IMR-90 (cell line): ENCODE data around the gene CD151. TPM values are rescaled to one million over a fixed set of nuclear protein-coding genes. Genes with fewer than 3 reads are reported as not detected.

Source experiments
- ATAC-seq: fragments of 200-7000 bp; cut with Tn5 transposase; 2 replicates; pipeline ENCODE4 v1.9.1; 2020; ENCODE audit warnings: low read depth, mild to moderate bottlenecking, moderate library complexity
- BruUV-seq: library from RNA; stranded (reverse); fragments of 400-500 nt; replicated peaks from 2 replicates; lab custom pipeline; 2021; lab: Mats Ljungman, UMichigan
- CTCF ChIA-PET: fragments of 300-600 bp; formaldehyde crosslinking; extraction: SDS; loops from one replicate; lab custom pipeline; 2021; ENCODE audit warnings: antibody characterized with exemption; lab: Yijun Ruan, JAX
- POLR2A ChIA-PET: fragments of 300-600 bp; sonication (Branson Sonifier 250); formaldehyde crosslinking; loops from one replicate; lab custom pipeline; 2022; ENCODE audit warnings: antibody characterized with exemption; ENCODE audit not compliant: unreplicated experiment; lab: Charles Lee
- DNase-seq: peaks from one replicate; pipeline ENCODE4 v3.0.0; 2013
- H2AFZ ChIP-seq: replicated peaks from 2 replicates; pipeline ENCODE3; 2013; ENCODE audit warnings: low read length, mild to moderate bottlenecking; ENCODE audit not compliant: poor library complexity
- H2AK5ac ChIP-seq: 2 replicates; pipeline ENCODE4 v1.6.1; 2013; ENCODE audit warnings: low read depth, low read length, inconsistent platforms
- H2AK9ac ChIP-seq: replicated peaks from 2 replicates; pipeline ENCODE3; 2013; ENCODE audit warnings: mild to moderate bottlenecking, low read depth, low read length, moderate library complexity; ENCODE audit not compliant: poor library complexity
- H2BK120ac ChIP-seq: 2 replicates; pipeline ENCODE4 v1.6.1; 2013; ENCODE audit warnings: low read depth, low read length, inconsistent platforms
- H2BK15ac ChIP-seq: 3 replicates; pipeline ENCODE4 v1.6.1; 2013; ENCODE audit warnings: low read depth, low read length, inconsistent platforms
- H2BK20ac ChIP-seq: 2 replicates; pipeline ENCODE4 v1.6.1; 2013; ENCODE audit warnings: low read depth, mild to moderate bottlenecking, inconsistent platforms, low read length, moderate library complexity
- H2BK5ac ChIP-seq: 2 replicates; pipeline ENCODE4 v1.6.1; 2013; ENCODE audit warnings: mild to moderate bottlenecking, low read depth, low read length, inconsistent platforms; ENCODE audit not compliant: poor library complexity, severe bottlenecking
- H3K14ac ChIP-seq: replicated peaks from 2 replicates; pipeline ENCODE4 v1.6.1; 2013; ENCODE audit warnings: low read depth, low read length, inconsistent platforms
- H3K18ac ChIP-seq: 2 replicates; pipeline ENCODE4 v1.6.1; 2013; ENCODE audit warnings: low read depth, low read length, control low read depth
- H3K23ac ChIP-seq: 2 replicates; pipeline ENCODE4 v1.6.1; 2013; ENCODE audit warnings: low read depth, low read length, inconsistent platforms
- H3K27ac ChIP-seq: 2 replicates; pipeline ENCODE4 v1.5.1; 2013; ENCODE audit warnings: mild to moderate bottlenecking, control low read depth, low read length; ENCODE audit not compliant: insufficient read depth
- H3K27me3 ChIP-seq: 2 replicates; pipeline ENCODE4 v1.6.1; 2013; ENCODE audit warnings: low read length; ENCODE audit not compliant: control insufficient read depth, insufficient read depth
- H3K36me3 ChIP-seq: 2 replicates; pipeline ENCODE4 v1.6.1; 2013; ENCODE audit warnings: low read length, mixed read lengths; ENCODE audit not compliant: control insufficient read depth, insufficient read depth
- H3K4ac ChIP-seq: 2 replicates; pipeline ENCODE4 v1.6.1; 2013; ENCODE audit warnings: low read depth, low read length, inconsistent platforms
- H3K4me1 ChIP-seq: 2 replicates; pipeline ENCODE4 v1.6.1; 2013; ENCODE audit warnings: low read length, mixed read lengths; ENCODE audit not compliant: control insufficient read depth, insufficient read depth
- H3K4me2 ChIP-seq: 2 replicates; pipeline ENCODE4 v1.6.1; 2013; ENCODE audit warnings: low read depth, mild to moderate bottlenecking, control low read depth, low read length, moderate library complexity
- H3K4me3 ChIP-seq: 2 replicates; pipeline ENCODE4 v1.5.1; 2013; ENCODE audit warnings: low read depth, mild to moderate bottlenecking, control low read depth, low read length, moderate library complexity; ENCODE audit not compliant: insufficient read depth
- H3K56ac ChIP-seq: 2 replicates; pipeline ENCODE4 v1.6.1; 2013; ENCODE audit warnings: low read length, inconsistent platforms; ENCODE audit not compliant: insufficient read depth; ENCODE audit errors: extremely low read depth
- H3K79me1 ChIP-seq, 2 experiments: 2 replicates each; pipeline ENCODE4 v1.6.1; 2013; ENCODE audit warnings: low read length in 2 of 2, inconsistent platforms in 1 of 2, low read depth in 1 of 2
- H3K9ac ChIP-seq: 2 replicates; pipeline ENCODE4 v1.6.1; 2013; ENCODE audit warnings: low read depth, low read length, control low read depth
- H3K9me1 ChIP-seq: 2 replicates; pipeline ENCODE4 v1.6.1; 2013; ENCODE audit warnings: low read length, inconsistent platforms; ENCODE audit not compliant: insufficient read depth
- H3K9me3 ChIP-seq: 2 replicates; pipeline ENCODE4 v1.6.1; 2013; ENCODE audit warnings: low read length; ENCODE audit not compliant: control insufficient read depth, insufficient read depth
- H4K20me1 ChIP-seq: 2 replicates; pipeline ENCODE4 v1.6.1; 2013; ENCODE audit warnings: low read length, inconsistent platforms; ENCODE audit not compliant: insufficient read depth
- H4K5ac ChIP-seq: 2 replicates; pipeline ENCODE4 v1.6.1; 2013; ENCODE audit warnings: mild to moderate bottlenecking, low read depth, low read length, control low read depth
- H4K8ac ChIP-seq, 2 experiments: 2 replicates each; pipeline ENCODE4 v1.6.1; 2013; ENCODE audit warnings: low read depth in 2 of 2, low read length in 2 of 2, control low read depth in 1 of 2, inconsistent platforms in 1 of 2
- H4K91ac ChIP-seq: 2 replicates; pipeline ENCODE4 v1.6.1; 2013; ENCODE audit warnings: low read depth, low read length, inconsistent platforms; ENCODE audit not compliant: insufficient read depth
- MAFK ChIP-seq: IDR thresholded peaks from 2 replicates; pipeline ENCODE4 v1.6.1; 2012; ENCODE audit warnings: low read depth, low read length, improper control_type of control experiment
- POLR2A ChIP-seq: IDR thresholded peaks from 2 replicates; pipeline ENCODE4 v1.6.1; 2012; ENCODE audit warnings: mild to moderate bottlenecking, low read depth, low read length
- RCOR1 ChIP-seq: IDR thresholded peaks from 2 replicates; pipeline ENCODE4 v1.6.1; 2012; ENCODE audit warnings: mild to moderate bottlenecking, low read length, improper control_type of control experiment; ENCODE audit not compliant: insufficient replicate concordance
- WGBS, 2 experiments: methylation state at CpG; one replicate each; pipeline versions ENCODE4 v1.1.5 to v1.1.7; 2013; ENCODE audit warnings: missing lambda C conversion rate in 2 of 2; ENCODE audit not compliant: insufficient read length in 1 of 2; ENCODE audit errors: extremely low coverage in 2 of 2; 5-methylcytosine and 5-hydroxymethylcytosine counted together
- dilution Hi-C: fragments of 300-500 bp; cut with HindIII; formaldehyde crosslinking; loops from one replicate; pipeline ENCODE4 v1.14.3; 2018; ENCODE audit warnings: low sequenced_read_pairs; ENCODE audit not compliant: unreplicated experiment
- in situ Hi-C: fragments of 300-500 bp; cut with MboI; formaldehyde crosslinking; loops from 3 replicates; pipeline ENCODE4 v1.14.3; 2019; ENCODE audit warnings: low sequenced_read_pairs, inconsistent platforms, mixed read lengths
- intact Hi-C: fragments of 100-400 bp; cut with micrococcal nuclease; formaldehyde crosslinking; loops from 2 replicates; pipeline ENCODE4 v1.10.0; 2022
- polyA plus RNA-seq, 3 experiments: library from polyadenylated mRNA; depleted of rRNA; stranded (reverse); fragments of >200 nt; gene quantifications; 2 replicates each; pipeline ENCODE4 v1.2.3, GENCODE V29; 2012; ENCODE audit warnings: low replicate concordance in 1 of 3
- total RNA-seq: library from RNA; depleted of rRNA; stranded (reverse); fragments of >200 nt; gene quantifications from 2 replicates; pipeline ENCODE4 v1.2.3, GENCODE V29; 2012

CD151 gene
- total and polyA plus RNA-seq, 2 of the 4 experiments (the other 2 are of a cell fraction), result 1,150 to 1,267 TPM

DNA sequence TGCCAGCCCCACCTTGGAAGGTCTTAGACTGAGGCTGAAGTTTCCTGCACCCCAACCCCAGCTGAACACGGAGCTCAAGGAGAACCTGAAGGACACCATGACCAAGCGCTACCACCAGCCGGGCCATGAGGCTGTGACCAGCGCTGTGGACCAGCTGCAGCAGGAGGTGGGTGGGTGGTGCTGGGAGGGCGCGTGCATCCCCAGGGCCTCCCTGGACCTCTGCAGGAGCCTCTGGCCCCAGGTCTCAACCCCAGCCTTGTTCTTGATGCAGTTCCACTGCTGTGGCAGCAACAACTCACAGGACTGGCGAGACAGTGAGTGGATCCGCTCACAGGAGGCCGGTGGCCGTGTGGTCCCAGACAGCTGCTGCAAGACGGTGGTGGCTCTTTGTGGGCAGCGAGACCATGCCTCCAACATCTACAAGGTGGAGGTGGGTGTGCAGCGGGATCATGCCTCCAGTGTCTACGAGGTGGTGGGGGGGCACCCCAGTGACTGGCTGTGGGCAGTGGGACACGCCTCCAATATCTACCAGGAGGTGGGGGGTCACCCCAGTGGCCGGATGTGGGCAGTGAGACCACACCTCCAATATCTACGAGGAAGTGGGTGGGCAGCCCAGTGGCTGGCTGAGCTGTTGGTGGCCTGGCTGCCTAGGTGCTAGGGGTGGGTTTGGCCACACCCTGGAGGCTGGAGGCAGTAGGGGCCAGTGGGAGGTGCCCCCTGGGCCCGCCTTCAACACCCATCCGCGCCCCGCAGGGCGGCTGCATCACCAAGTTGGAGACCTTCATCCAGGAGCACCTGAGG lies 4.6 kb downstream of the CD151 start:
- dilution Hi-C loops, result no loop called here
- Histone ChIP-seq H3K9me3 (no peaks in the 10 kb centered on the region), H2BK15ac (no peak overlapping the region), H2AK5ac (no peak overlapping the region), H3K56ac (no peak overlapping the region), H3K4ac (no peak overlapping the region), H4K8ac (peak overlapping the region in 1 of 2 experiments; percentile 17; a peak in 1 of 4 replicates), H2BK20ac (no peak overlapping the region), H3K4me3 (no peak overlapping the region), H3K79me1 (peaks cover 19 to 74% of the 10 kb centered on the region in 2 experiments; a peak in 3 of 4 replicates), H3K4me1 (peaks cover 25% of the 10 kb centered on the region), H2AFZ (no peak overlapping the region), H3K27me3 (no peaks in the 10 kb centered on the region), H2AK9ac (peak overlapping the region; percentile 82), H4K5ac (no peak overlapping the region), H3K23ac (no peak overlapping the region), H3K18ac (no peak overlapping the region), H3K9me1 (peaks cover 24% of the 10 kb centered on the region), H3K36me3 (peaks cover 52% of the 10 kb centered on the region), H3K27ac (no peak overlapping the region), H3K14ac (no peak overlapping the region), H4K91ac (no peak overlapping the region), H2BK5ac (no peak overlapping the region), H4K20me1 (peaks cover 87% of the 10 kb centered on the region), H3K4me2 (no peak overlapping the region), H2BK120ac (no peak overlapping the region), H3K9ac (no peak overlapping the region)
- WGBS, 2 experiments, result 91% methylated on average over 6 of the region's 22 CpGs; no CpG with 5 or more reads in 1 of the 2 experiments
- TF ChIP-seq RCOR1, result no peak
- no peak for TF ChIP-seq MAFK
- peak; percentile 26; the same call in 1 of the 2 replicates for TF ChIP-seq POLR2A
- in situ Hi-C loops, result no loop called here
- intact Hi-C loops, result no loop called here
- CTCF ChIA-PET, result interaction anchor here (0.7 kb wide), 1 partner anchor 9 kb away, joined by 3 read pairs; no protein-coding TSS in a partner anchor
- POLR2A ChIA-PET, result interaction anchor here (1.8 kb wide), 1 partner anchor 18 kb away, joined by 5 read pairs; the partner anchor contains the start of gene PNPLA2
- BruUV-seq, result no TSS peak
- DNase-seq (no peak), ATAC-seq (no peak)
